ENCODE results near the gene CDK4. TPM values are rescaled to one million over a fixed set of nuclear protein-coding genes. Genes with fewer than 3 reads are reported as not detected.
A peak's percentile ranks its signal among the peaks of the same experiment; 100 is the strongest.

Gene CDK4
- total and polyA plus RNA-seq, 4 donors, result 69.7 to 115 (median 89.9) TPM

DNA sequence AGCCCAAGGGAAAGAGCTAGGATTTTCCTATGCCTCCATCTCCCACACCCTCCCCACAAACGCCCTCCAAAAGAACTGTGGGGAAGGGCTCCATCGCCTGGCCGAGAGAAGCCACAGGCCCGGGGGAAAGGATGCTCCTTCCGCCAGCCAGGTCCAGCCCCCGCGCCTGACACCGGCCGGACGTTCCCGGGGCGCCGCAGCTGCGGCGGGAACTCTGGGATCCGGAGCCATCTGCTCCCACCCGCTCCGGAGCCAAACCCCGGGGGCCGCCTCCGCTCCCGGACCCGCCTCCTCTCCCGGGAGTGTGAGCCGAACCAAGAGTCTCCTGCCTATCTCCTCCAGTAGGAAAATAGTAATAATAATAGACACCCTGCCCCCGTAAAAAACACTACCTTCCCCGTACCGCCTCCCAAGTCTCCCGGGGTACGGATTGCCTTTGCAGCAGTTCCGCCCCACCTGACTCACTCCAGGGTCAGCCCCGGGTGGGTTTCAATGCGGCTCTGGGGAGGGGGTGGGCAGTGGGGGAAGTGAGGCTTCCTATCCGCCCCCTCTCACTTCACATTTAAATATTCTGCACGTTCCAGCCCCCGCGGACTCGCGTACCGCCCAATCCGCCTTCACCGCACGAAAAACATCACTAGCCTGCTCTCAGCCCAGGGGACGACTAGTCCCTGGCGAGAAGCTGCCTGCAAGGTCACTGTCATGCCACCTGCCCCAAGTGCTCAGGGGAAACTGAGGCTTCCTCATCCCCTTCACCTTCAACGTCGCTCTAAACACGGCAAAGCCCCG is 16.0 kb downstream of the CDK4 start:
- H3K9me3 ChIP-seq (ENCODE audit: control insufficient read depth in 4 of 4, insufficient read depth in 3 of 4, low read length in 3 of 4), result no peaks in the 10 kb centered on the region
- peak; percentile 14 for ATAC-seq (ENCODE audit: insufficient read depth, low FRiP score)
- H3K27ac ChIP-seq (ENCODE audit: low read depth in 1 of 2, low read length in 1 of 2), result no peak overlapping the region
- H3K36me3 ChIP-seq (ENCODE audit: control insufficient read depth in 4 of 4, insufficient read depth in 4 of 4, low read length in 4 of 4), result peaks cover 0 to 1% (median 0%) of the 10 kb centered on the region in 4 donors
- peaks cover 0 to 9% (median 6%) of the 10 kb centered on the region in 5 donors for H3K4me1 ChIP-seq (ENCODE audit: control insufficient read depth in 5 of 5, insufficient read depth in 5 of 5, low read length in 5 of 5)
- 39 to 71% methylated on average over 49 of the region's 49 CpGs for WGBS, 2 donors
- H3K27me3 ChIP-seq (ENCODE audit: control insufficient read depth in 3 of 3, insufficient read depth in 3 of 3, low read length in 2 of 3), result peaks cover 0 to 82% (median 75%) of the 10 kb centered on the region in 3 donors
- DNase-seq, result peak in 2 of 3 donors; percentile 37 to 46
- H3K9ac ChIP-seq (ENCODE audit: insufficient read depth in 1 of 2, low read length in 2 of 2), result no peak overlapping the region
- no peak overlapping the region for H3K4me3 ChIP-seq
- TF ChIP-seq, protein P1, sequence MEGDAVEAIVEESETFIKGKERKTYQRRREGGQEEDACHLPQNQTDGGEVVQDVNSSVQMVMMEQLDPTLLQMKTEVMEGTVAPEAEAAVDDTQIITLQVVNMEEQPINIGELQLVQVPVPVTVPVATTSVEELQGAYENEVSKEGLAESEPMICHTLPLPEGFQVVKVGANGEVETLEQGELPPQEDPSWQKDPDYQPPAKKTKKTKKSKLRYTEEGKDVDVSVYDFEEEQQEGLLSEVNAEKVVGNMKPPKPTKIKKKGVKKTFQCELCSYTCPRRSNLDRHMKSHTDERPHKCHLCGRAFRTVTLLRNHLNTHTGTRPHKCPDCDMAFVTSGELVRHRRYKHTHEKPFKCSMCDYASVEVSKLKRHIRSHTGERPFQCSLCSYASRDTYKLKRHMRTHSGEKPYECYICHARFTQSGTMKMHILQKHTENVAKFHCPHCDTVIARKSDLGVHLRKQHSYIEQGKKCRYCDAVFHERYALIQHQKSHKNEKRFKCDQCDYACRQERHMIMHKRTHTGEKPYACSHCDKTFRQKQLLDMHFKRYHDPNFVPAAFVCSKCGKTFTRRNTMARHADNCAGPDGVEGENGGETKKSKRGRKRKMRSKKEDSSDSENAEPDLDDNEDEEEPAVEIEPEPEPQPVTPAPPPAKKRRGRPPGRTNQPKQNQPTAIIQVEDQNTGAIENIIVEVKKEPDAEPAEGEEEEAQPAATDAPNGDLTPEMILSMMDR (IDR thresholded peaks at IDR 0.05; ENCODE audit: control extremely low read depth, extremely low read depth), result no peak

DNA sequence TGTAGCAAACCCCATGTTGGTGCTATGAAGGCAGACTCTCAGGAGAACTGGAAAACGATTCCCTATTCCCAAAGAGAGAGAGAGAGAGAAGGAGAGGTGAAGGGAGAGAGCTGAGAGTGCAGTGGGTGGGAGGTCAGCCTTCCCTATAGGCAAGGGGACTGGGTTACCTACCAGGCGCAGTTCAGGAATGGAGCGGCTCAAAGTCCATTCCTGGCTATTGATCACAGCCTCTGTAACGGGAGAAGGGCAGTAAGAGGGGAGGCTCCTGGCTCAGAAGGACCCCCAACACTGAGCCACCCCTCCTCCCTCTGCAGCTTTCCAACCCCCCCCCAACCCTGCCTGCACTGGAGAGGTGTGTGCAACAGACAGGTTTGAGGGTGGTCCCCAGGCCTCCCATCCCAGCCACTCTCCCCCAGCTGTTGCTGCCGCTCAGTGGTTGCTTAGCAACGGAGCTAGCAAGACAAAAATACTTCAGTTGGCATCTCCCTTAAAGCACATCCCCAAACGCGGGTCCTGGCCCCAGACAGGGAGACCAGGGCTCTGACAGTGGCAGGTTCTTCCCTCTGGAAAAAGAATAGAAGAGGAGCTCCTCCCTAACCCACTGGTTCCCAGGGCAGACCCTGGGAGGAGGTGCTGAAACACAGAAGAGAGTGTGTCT is 16.8 kb downstream of the CDK4 start:
- H3K27ac ChIP-seq (ENCODE audit: low read depth in 1 of 2, low read length in 1 of 2), result no peak overlapping the region
- peaks cover 0 to 78% (median 73%) of the 10 kb centered on the region in 3 donors for H3K27me3 ChIP-seq (ENCODE audit: control insufficient read depth in 3 of 3, insufficient read depth in 3 of 3, low read length in 2 of 3)
- H3K9me3 ChIP-seq (ENCODE audit: control insufficient read depth in 4 of 4, insufficient read depth in 3 of 4, low read length in 3 of 4), result no peaks in the 10 kb centered on the region
- WGBS, 2 donors, result 34 to 63% methylated on average over 8 of the region's 8 CpGs
- no peak overlapping the region for H3K4me3 ChIP-seq
- TF ChIP-seq, protein P1 (IDR thresholded peaks at IDR 0.05; ENCODE audit: control extremely low read depth, extremely low read depth), result no peak
- H3K4me1 ChIP-seq (ENCODE audit: control insufficient read depth in 5 of 5, insufficient read depth in 5 of 5, low read length in 5 of 5), result peaks cover 0 to 9% (median 6%) of the 10 kb centered on the region in 5 donors
- H3K36me3 ChIP-seq (ENCODE audit: control insufficient read depth in 4 of 4, insufficient read depth in 4 of 4, low read length in 4 of 4), result peaks cover 0 to 1% (median 0%) of the 10 kb centered on the region in 4 donors
- ATAC-seq (ENCODE audit: insufficient read depth, low FRiP score) (no peak), DNase-seq (peak in 2 of 3 donors; percentile 62 to 63)
- no peak overlapping the region for H3K9ac ChIP-seq (ENCODE audit: insufficient read depth in 1 of 2, low read length in 2 of 2)

- peaks cover 0 to 79% (median 73%) of the 10 kb centered on the region in 3 donors for H3K27me3 ChIP-seq (ENCODE audit: control insufficient read depth in 3 of 3, insufficient read depth in 3 of 3, low read length in 2 of 3)
- DNase-seq, result no peak
Measured at GRCh38 chr12:57734591-57734990, 17.5 kb downstream of the CDK4 start.

More at GRCh38 chr12:57734591-57734990, 17.5 kb downstream of the CDK4 start:
- peaks cover 0 to 9% (median 6%) of the 10 kb centered on the region in 5 donors for H3K4me1 ChIP-seq (ENCODE audit: control insufficient read depth in 5 of 5, insufficient read depth in 5 of 5, low read length in 5 of 5)
- ATAC-seq (ENCODE audit: insufficient read depth, low FRiP score), result no peak
- H3K4me3 ChIP-seq, result no peak overlapping the region
- no peaks in the 10 kb centered on the region for H3K9me3 ChIP-seq (ENCODE audit: control insufficient read depth in 4 of 4, insufficient read depth in 3 of 4, low read length in 3 of 4)
- no peak overlapping the region for H3K27ac ChIP-seq (ENCODE audit: low read depth in 1 of 2, low read length in 1 of 2)
- TF ChIP-seq, protein P1 (IDR thresholded peaks at IDR 0.05; ENCODE audit: control extremely low read depth, extremely low read depth), result no peak
- WGBS, 2 donors, result 81 to 87% methylated on average over 4 of the region's 4 CpGs
- peaks cover 0 to 1% (median 0%) of the 10 kb centered on the region in 4 donors for H3K36me3 ChIP-seq (ENCODE audit: control insufficient read depth in 4 of 4, insufficient read depth in 4 of 4, low read length in 4 of 4)
- H3K9ac ChIP-seq (ENCODE audit: insufficient read depth in 1 of 2, low read length in 2 of 2), result no peak overlapping the region
